Body of pancreas (tissue), 4 donors: ENCODE results near the gene RASGRP3. TPM values are rescaled to one million over a fixed set of nuclear protein-coding genes. Genes with fewer than 3 reads are reported as not detected.

ENCODE experiments used
- ATAC-seq: fragments of 150-250 bp; one replicate; pipeline ENCODE4 v1.9.1; 2016
- DNase-seq, 4 donors: peaks; one replicate each; pipeline ENCODE4 v3.0.0-alpha.2; 2019
- H3K27ac ChIP-seq, 4 donors: fragments of 200-600 bp; sonication (generic); 1 replicate in 3 of 4; 2 replicates in 1 of 4; pipeline versions ENCODE4 v1.5.1 to v1.6.1; 2016 to 2019; ENCODE audit warnings: mild to moderate bottlenecking in 1 of 4, mixed read lengths in 1 of 4, moderate library complexity in 1 of 4
- H3K27me3 ChIP-seq, 2 donors: fragments of 200-600 bp; sonication (generic); one replicate each; pipeline ENCODE4 v1.6.0; 2016; ENCODE audit warnings: mild to moderate bottlenecking in 1 of 2
- H3K36me3 ChIP-seq, 2 donors: fragments of 200-600 bp; sonication (generic); replicated peaks in 1 of 2; 2 replicates each; pipeline ENCODE4 v1.5.1; 2016; ENCODE audit warnings: low read depth in 2 of 2; ENCODE audit not compliant: insufficient read depth in 1 of 2
- H3K4me1 ChIP-seq: fragments of 200-600 bp; sonication (generic); one replicate; pipeline ENCODE4 v1.6.0; 2016
- H3K4me3 ChIP-seq, 2 donors: fragments of 200-600 bp; sonication (generic); 1 replicate in 1 of 2; 2 replicates in 1 of 2; pipeline ENCODE4 v1.5.1; 2016 to 2019
- H3K9me3 ChIP-seq, 3 donors: fragments of 200-600 bp; sonication (generic); 1 replicate in 2 of 3; 2 replicates in 1 of 3; pipeline ENCODE4 v1.5.1; 2016
- CTCF ChIP-seq, 7 experiments: fragments of 450-650 bp in 4 of 7; fragments of 200-600 bp in 3 of 7; sonication (generic) in 3 of 7; IDR thresholded peaks; one replicate each; pipeline ENCODE4 v1.5.1; 2016 to 2019; ENCODE audit warnings: antibody characterized with exemption in 7 of 7
- POLR2A ChIP-seq, 3 donors: fragments of 450-650 bp; IDR thresholded peaks; one replicate each; pipeline ENCODE4 v1.6.1; 2016; ENCODE audit warnings: antibody characterized with exemption in 3 of 3, mild to moderate bottlenecking in 2 of 3
- WGBS, 2 donors: methylation state at CpG; one replicate each; pipeline ENCODE4 v1.1.5; 2017; 5-methylcytosine and 5-hydroxymethylcytosine counted together
- intact Hi-C: fragments of 100-400 bp; cut with DNase I; formaldehyde crosslinking; loops from one replicate; pipeline ENCODE4 v1.15.1; 2023
- total RNA-seq, 2 donors: library from RNA; depleted of rRNA; stranded (reverse); fragments of >200 nt; gene quantifications; one replicate each; pipeline ENCODE4 v1.1.0, GENCODE V29; 2016

RASGRP3 gene
- total RNA-seq, 2 donors from 2014 or later = 3.9 to 22.1 TPM

DNA sequence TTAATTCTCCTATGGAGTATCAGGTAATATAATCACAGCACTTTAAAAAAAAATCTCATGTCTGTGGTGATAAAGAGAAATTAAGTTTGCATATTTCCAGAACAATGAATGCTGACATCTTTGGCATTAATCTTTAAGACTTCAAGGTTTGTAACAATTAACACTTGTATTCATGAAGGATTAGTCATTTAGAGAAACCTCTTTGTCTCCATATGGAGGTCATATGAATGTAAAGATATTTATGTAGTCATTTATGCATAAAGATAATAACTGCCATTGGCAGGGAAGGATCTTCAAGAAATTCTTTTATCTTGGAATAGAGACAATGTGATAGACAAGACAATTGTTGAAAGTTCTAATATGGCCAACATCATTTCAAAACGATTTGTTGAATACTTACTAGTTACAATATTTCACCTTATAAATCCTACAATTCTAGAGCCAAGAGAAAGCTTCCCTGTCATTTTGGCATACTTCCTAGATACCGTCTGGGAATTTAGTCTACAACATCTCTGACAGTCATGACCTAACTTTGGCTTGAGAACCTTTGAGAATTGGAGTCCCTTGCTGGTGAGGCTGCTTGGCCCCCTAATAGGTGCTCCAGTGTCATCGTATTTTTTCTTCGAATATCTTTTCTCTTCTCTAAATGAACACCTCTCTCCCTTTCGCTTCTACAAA lies 33.6 kb downstream of the RASGRP3 start:
- WGBS, 2 donors = 72% methylated on average over 5 of the region's 5 CpGs
- no peaks in the 10 kb centered on the region for H3K27me3 ChIP-seq
- DNase-seq (no peak), ATAC-seq (no peak)
- no peak overlapping the region for H3K4me3 ChIP-seq
- intact Hi-C loops = no loop called here
- no peaks in the 10 kb centered on the region for H3K9me3 ChIP-seq
- H3K36me3 ChIP-seq = no peaks in the 10 kb centered on the region
- no peaks in the 10 kb centered on the region for H3K4me1 ChIP-seq
- TF ChIP-seq CTCF (IDR thresholded peaks at IDR 0.05) (no peak), POLR2A (IDR thresholded peaks at IDR 0.05) (no peak)
- no peak overlapping the region for H3K27ac ChIP-seq

DNA sequence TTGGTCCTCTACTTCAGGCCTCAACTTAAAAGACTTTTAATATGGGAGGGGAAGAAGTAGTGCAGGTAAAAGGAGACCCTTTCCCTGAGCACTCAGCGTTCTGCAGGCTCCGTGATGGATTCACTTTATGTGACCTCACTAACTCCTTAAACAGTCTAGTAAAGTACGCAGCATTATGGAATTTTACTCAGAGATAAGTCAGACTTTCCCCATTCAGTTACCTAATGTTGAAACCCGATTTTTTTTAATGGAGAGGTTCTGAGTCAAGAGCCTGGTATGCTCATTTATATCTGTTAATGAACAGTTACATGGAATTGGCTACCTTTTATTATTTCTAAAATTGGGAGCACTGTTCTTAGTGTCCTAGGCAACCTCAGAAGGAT lies 34.1 kb downstream of the RASGRP3 start:
- no peaks in the 10 kb centered on the region for H3K4me1 ChIP-seq
- WGBS, 2 donors = 83 to 88% methylated on average over 4 of the region's 4 CpGs
- DNase-seq (no peak), ATAC-seq (no peak)
- H3K9me3 ChIP-seq = no peaks in the 10 kb centered on the region
- no peaks in the 10 kb centered on the region for H3K27me3 ChIP-seq
- intact Hi-C loops = no loop called here
- H3K4me3 ChIP-seq = no peak overlapping the region
- H3K36me3 ChIP-seq = peaks cover 0 to 2% of the 10 kb centered on the region in 2 donors
- TF ChIP-seq POLR2A (IDR thresholded peaks at IDR 0.05) (no peak), CTCF (IDR thresholded peaks at IDR 0.05) (no peak)
- no peak overlapping the region for H3K27ac ChIP-seq

DNA sequence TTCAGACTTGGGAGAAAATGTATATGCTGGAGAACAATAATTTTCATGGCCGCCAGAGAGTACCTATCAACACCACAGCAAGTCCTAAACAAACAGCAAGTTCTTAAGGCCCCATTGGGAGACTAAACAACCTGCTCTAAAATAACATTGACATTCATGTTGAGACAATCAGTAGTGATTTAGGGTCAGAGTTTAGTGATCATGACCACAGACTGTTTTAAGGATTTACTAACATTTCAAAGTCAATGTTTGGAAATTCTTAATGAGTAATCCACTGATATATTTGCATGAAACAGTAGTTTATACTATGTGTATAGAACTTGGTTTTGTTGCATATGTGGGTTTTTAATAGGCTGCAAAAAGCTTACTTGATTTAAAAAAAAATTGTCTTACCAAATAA lies 34.7 kb downstream of the RASGRP3 start:
- Histone ChIP-seq H3K27me3 (no peaks in the 10 kb centered on the region), H3K4me3 (no peak overlapping the region), H3K36me3 (peaks cover 0 to 2% of the 10 kb centered on the region in 2 donors), H3K4me1 (no peaks in the 10 kb centered on the region), H3K27ac (no peak overlapping the region), H3K9me3 (no peaks in the 10 kb centered on the region)
- ATAC-seq (no peak), DNase-seq (no peak)
- WGBS, 2 donors = 96 to 100% methylated on average over 1 of the region's 1 CpG
- TF ChIP-seq POLR2A (IDR thresholded peaks at IDR 0.05) = no peak
- no peak for TF ChIP-seq CTCF (IDR thresholded peaks at IDR 0.05)
- intact Hi-C loops = no loop called here

GRCh38 chr2:33512112-33512511 lies 35.7 kb downstream of the RASGRP3 start:
- intact Hi-C loops = no loop called here
- Histone ChIP-seq H3K27me3 (no peaks in the 10 kb centered on the region), H3K27ac (no peak overlapping the region), H3K36me3 (peaks cover 0 to 2% of the 10 kb centered on the region in 2 donors), H3K4me3 (no peak overlapping the region), H3K9me3 (no peaks in the 10 kb centered on the region), H3K4me1 (no peaks in the 10 kb centered on the region)
- DNase-seq (no peak), ATAC-seq (no peak)
- no peak for TF ChIP-seq CTCF (IDR thresholded peaks at IDR 0.05)
- no peak for TF ChIP-seq POLR2A (IDR thresholded peaks at IDR 0.05)
- WGBS, 2 donors = 48 to 87% methylated on average over 5 of the region's 5 CpGs

DNA sequence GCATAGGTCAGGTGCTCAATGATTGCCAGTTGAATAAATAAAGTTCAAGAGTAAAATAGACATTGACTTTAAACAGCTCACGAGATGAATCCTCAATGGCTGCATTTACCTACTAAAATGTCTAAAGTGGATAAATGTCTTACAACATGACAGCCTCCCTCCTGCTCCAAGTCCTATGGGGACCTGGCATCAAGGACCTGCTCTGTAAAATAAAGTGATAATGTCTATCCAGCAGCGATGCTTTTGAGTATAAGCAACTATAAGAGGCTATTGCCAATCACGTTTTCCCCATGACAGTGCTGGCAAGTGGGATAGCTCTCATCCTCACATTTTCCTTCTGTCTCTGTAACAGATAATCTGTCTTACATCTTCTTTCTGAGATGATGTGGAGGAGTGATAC lies 37.0 kb downstream of the RASGRP3 start:
- no peaks in the 10 kb centered on the region for H3K4me1 ChIP-seq
- intact Hi-C loops = no loop called here
- ATAC-seq (no peak), DNase-seq (no peak)
- WGBS, 2 donors = 78 to 79% methylated on average over 3 of the region's 3 CpGs
- H3K27ac ChIP-seq = no peak overlapping the region
- TF ChIP-seq CTCF (IDR thresholded peaks at IDR 0.05) = no peak
- TF ChIP-seq POLR2A (IDR thresholded peaks at IDR 0.05) = no peak
- peaks cover 0 to 2% of the 10 kb centered on the region in 2 donors for H3K36me3 ChIP-seq
- no peaks in the 10 kb centered on the region for H3K27me3 ChIP-seq
- no peaks in the 10 kb centered on the region for H3K9me3 ChIP-seq
- no peak overlapping the region for H3K4me3 ChIP-seq
